IgD-negative memory B cell (primary cell): ENCODE data around the gene WNT10A. TPM values are rescaled to one million over a fixed set of nuclear protein-coding genes. Genes with fewer than 3 reads are reported as not detected.

Source experiments
- H3K27ac Mint-ChIP-seq, 3 donors: one replicate each; pipeline ENCODE4 v1.8.0; 2020 to 2022; ENCODE audit warnings: mild to moderate bottlenecking in 3 of 3, mixed read lengths in 3 of 3, moderate library complexity in 1 of 3
- H3K27me3 Mint-ChIP-seq: one replicate; pipeline ENCODE4 v1.8.0; 2021; ENCODE audit warnings: mixed read lengths
- H3K36me3 Mint-ChIP-seq: one replicate; pipeline ENCODE4 v1.8.0; 2020; ENCODE audit warnings: mild to moderate bottlenecking, mixed read lengths
- H3K4me1 Mint-ChIP-seq, 3 donors: one replicate each; pipeline ENCODE4 v1.8.0; 2020 to 2022; ENCODE audit warnings: mixed read lengths in 3 of 3, mild to moderate bottlenecking in 1 of 3
- H3K4me3 Mint-ChIP-seq, 4 donors: one replicate each; pipeline ENCODE4 v1.8.0; 2020 to 2022; ENCODE audit warnings: mild to moderate bottlenecking in 4 of 4, mixed read lengths in 4 of 4, moderate library complexity in 3 of 4
- H3K9me3 Mint-ChIP-seq, 3 donors: one replicate each; pipeline ENCODE4 v1.8.0; 2020 to 2021; ENCODE audit warnings: mixed read lengths in 3 of 3, mild to moderate bottlenecking in 1 of 3
- polyA plus RNA-seq: library from polyadenylated mRNA; unstranded; fragments of 300-500 nt; fragmentation: Illumina TruSeq; gene quantifications from one replicate; pipeline ENCODE4 v1.2.3, GENCODE V29; 2021

Gene WNT10A
- polyA plus RNA-seq, 1 donor from 2014 or later = 2.4 TPM

DNA sequence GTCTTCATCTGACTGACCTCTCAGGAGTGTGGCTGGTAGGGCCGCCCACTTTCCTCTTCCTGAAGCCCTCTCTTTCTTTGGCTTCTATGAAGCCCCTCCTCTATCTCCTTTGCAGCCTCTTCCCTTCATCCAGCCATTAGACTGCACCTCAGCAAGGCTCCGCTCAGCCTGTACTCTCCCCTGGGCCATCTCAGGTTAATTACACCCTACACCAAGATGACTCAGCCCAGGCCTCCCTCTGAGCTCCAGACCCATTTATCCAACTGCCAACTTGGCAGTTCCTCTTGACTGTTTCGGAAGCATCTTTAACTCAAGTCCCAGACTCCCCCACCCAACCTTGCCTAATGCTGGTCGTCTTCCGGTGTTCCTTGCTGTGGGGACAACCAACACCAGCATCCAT, 26.9 kb upstream of the WNT10A start:
- no peaks in the 10 kb centered on the region for H3K9me3 Mint-ChIP-seq
- peaks cover 53% of the 10 kb centered on the region for H3K27me3 Mint-ChIP-seq
- no peak overlapping the region for H3K4me3 Mint-ChIP-seq
- H3K27ac Mint-ChIP-seq = no peak overlapping the region
- no peaks in the 10 kb centered on the region for H3K4me1 Mint-ChIP-seq
- no peaks in the 10 kb centered on the region for H3K36me3 Mint-ChIP-seq

DNA sequence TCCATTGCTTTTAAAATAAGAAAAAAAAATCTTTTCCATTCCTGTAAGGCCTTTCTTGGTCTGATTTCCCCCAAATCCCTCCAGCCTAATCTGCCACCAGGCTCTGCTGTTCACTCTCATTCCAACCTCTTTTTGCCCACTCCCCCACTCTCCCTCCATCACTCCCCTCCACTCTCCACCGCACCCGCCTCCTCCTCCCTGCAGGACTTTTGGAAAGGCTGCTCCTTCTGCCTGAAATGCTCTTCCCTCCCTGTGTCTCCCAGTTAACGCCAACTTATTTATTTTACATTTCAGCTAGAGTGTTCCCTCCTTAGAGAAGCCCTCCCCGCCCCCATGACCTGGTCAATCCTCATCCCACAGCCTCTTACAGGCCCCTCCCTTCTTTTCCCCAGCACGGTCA, 25.8 kb upstream of the WNT10A start:
- Mint-ChIP-seq H3K4me3 (no peak overlapping the region), H3K4me1 (peaks cover 0 to 3% (median 2%) of the 10 kb centered on the region in 3 donors), H3K27me3 (peaks cover 58% of the 10 kb centered on the region), H3K27ac (no peak overlapping the region), H3K9me3 (no peaks in the 10 kb centered on the region), H3K36me3 (no peaks in the 10 kb centered on the region)

DNA sequence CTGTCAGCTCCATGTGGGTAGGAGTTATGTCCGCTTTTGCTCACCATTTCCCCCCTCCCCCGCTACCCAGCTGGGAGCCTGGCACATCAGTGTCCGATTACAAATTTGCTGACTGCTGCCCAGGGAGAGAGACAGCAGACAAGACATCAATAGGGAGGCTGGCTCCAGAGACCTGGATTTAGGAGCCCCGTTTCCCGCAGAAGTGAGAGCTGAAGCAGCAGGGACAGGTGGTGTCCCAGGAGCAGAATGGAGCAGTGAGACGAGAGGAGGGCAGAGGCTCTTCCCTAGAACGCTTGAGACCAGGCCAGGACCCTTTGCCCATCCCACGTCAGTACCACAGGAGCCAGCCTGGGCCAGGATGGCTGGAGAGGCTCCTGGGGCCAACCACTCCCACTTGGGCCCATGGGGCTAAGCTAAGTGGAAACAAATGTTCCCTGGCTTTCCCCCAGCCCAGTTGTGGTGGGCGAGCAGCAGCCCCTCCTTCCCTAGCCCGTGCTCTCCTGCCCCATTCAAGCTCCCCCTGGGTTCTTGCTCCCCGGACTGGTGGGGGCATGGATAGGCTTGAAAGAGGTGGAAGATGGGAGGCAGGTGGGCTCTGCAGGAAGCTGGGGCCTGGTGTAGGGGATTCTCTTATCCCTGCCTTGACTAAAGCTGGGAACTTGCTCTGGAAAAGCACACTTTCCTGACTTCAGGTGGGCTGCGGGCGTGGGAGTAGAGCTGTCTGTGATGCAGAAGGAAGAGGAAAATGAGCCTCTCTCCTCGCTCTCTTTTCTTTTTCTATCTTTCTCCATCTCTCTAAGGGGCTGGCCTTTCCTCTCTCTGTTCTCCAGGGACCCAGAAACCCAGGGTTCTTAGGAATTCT, 25.1 kb upstream of the WNT10A start:
- Mint-ChIP-seq H3K4me1 (peaks cover 4 to 6% (median 5%) of the 10 kb centered on the region in 3 donors), H3K27ac (peak overlapping the region in 1 of 3 donors; percentile 20), H3K9me3 (no peaks in the 10 kb centered on the region), H3K27me3 (peaks cover 63% of the 10 kb centered on the region), H3K4me3 (no peak overlapping the region), H3K36me3 (no peaks in the 10 kb centered on the region)

DNA sequence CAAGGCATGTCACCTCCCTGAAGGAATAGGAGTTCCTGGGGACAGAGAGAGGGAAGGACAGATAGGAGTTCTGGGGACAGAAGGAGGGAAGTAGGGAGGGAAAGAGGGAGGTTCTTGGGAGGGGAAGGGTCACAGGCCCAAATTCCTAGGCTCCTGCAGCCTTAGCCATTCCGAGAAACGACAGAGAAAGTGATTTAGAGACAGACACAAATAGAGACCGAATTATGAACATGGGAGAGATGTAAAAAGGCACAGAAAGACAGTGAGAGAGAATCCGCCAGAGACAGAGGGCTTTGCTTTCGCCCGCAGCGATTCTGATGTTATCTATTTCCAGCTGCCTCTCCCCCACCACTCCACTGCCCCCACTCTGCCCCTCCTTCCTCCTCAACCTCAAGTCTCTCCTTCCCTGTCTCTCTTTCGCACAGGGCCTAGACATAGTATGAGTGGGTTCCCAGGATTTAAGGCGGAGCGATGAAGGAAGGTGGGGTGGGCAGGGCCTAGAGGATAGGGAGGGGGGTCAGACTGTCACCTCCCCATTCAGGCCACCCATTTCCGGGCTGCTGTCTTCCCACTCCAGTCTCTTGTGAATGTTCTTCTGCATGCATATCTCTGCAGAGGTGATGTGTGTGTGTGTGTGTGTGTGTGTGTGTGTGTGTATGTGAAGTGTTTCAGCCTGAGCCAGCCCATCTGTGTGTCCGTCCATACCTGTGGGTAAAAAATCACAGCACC, 24.3 kb upstream of the WNT10A start:
- H3K9me3 Mint-ChIP-seq = no peaks in the 10 kb centered on the region
- H3K36me3 Mint-ChIP-seq = no peaks in the 10 kb centered on the region
- H3K4me3 Mint-ChIP-seq = no peak overlapping the region
- H3K27me3 Mint-ChIP-seq = peaks cover 68% of the 10 kb centered on the region
- peaks cover 5 to 11% (median 8%) of the 10 kb centered on the region in 3 donors for H3K4me1 Mint-ChIP-seq
- peak overlapping the region in 2 of 3 donors; percentile 20 to 25 for H3K27ac Mint-ChIP-seq

DNA sequence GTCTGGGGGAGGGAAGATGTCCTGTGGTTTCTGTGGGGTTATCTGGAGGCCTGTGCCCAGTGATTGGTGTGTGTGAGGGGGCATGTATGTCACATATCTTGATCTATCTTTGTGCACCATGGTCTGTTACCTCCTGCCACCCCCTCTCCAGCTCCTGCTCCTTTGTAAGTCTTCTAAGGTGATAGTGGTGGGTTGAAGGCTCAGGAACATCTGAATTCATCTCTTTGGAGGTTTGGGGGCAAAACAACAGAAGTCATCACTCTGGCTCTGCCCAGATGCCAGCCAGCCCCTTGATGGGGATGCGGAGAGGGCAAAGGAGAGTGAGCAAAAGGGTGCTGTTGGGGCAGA, 23.8 kb upstream of the WNT10A start:
- H3K27ac Mint-ChIP-seq = peak overlapping the region in 1 of 3 donors; percentile 25
- H3K9me3 Mint-ChIP-seq = no peaks in the 10 kb centered on the region
- H3K27me3 Mint-ChIP-seq = peaks cover 70% of the 10 kb centered on the region
- H3K4me1 Mint-ChIP-seq = peaks cover 8 to 11% (median 9%) of the 10 kb centered on the region in 3 donors
- H3K36me3 Mint-ChIP-seq = no peaks in the 10 kb centered on the region
- no peak overlapping the region for H3K4me3 Mint-ChIP-seq

DNA sequence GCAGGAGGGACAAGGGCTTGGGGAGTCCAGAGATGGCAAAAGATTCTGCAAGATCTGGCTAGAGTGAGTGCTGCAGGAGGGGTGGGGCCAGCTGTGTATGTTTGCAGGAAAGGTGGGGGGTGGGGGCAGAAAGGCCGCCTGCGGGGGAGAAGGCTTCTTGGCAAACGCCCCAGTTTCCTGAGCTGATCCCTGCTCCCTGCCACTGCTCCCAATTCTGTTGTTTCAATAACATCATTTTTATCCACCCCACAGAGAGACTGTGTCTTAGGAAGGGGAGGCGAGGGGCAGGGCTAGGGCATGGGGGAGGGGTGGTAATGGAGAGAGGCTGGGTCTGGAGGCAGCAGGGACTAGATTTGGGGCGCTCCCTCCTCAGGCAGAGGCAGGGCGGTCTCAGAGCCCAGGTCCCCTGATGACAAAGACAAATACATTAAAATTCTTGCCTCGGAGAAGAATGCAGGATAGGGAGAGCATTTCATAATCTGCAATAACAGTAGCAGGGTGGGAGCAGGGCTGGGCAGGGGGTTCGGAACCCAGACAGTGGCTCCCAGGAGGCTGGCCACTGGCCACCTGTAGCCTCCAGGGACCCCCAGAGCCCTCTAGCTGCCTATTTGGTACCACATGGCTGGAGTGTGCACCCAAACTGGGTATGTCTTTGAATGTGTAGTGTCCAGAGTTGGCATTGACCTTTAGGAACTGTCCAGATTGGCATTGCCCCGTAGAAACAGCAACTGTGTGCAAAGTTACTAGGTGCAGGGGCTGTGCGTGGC, 23.1 kb upstream of the WNT10A start:
- no peak overlapping the region for H3K4me3 Mint-ChIP-seq
- H3K4me1 Mint-ChIP-seq = peaks cover 8 to 11% (median 9%) of the 10 kb centered on the region in 3 donors
- no peaks in the 10 kb centered on the region for H3K9me3 Mint-ChIP-seq
- no peak overlapping the region for H3K27ac Mint-ChIP-seq
- peaks cover 72% of the 10 kb centered on the region for H3K27me3 Mint-ChIP-seq
- H3K36me3 Mint-ChIP-seq = no peaks in the 10 kb centered on the region

DNA sequence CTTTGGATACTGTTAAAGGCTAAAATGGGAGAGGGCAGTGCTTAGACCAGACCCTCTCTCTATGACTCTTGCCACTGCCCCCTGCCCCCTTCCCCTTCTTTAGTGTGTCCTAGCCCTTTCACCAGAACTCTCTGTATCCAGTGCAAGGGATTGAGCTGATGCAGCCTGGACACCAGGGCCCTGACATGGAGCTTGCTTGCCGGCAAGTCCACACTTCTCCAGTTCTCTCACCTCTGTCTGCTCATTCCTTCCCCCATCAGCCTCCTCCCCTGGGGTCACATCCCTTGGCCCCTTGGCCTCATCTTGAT, 22.6 kb upstream of the WNT10A start:
- H3K27ac Mint-ChIP-seq = no peak overlapping the region
- no peaks in the 10 kb centered on the region for H3K36me3 Mint-ChIP-seq
- H3K4me1 Mint-ChIP-seq = peaks cover 8 to 11% (median 9%) of the 10 kb centered on the region in 3 donors
- peak overlapping the region in 1 of 4 donors; percentile 74 for H3K4me3 Mint-ChIP-seq
- no peaks in the 10 kb centered on the region for H3K9me3 Mint-ChIP-seq
- H3K27me3 Mint-ChIP-seq = peaks cover 72% of the 10 kb centered on the region

DNA sequence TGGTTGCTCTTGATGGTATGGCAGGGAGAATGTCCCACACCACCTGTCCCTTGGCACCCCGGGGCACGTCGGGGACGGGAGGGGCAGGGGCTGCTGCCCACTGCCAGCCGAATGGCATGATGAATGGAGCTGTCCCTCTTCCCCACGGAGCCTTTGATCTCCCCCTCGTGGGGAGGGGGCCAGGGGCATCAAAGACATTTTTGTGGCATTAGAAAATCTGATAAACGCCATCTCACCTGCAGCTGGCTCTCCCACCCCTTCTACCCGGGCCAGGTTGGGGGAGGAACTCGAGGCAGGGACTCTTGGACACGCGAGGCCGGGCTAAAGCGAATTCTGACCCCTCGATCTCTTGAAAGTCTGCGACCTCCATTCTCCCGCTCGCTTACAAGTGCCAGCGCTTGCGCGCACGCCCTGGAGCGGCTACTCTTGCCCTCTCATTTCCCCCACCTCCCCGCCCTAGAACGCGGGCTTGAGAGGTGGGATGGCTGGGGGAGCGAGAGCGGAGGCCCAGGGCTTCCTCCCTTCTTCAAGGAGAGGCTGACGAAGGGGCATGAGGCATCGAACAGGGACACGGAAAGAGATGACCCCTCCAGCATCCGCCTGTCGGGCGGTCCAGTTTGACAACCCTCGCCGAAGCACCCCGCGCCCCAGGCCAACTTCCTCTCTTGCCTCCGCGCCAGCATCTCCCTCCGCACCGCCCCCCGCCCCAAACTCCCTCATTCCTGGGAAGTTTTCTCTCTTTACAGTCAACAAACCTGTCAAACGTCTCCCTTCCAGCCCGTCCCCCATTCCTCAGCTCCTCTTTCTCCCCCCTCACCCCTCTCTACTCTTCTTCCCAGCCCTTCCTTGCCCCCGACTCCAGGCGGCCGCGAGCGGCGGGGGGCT, 21.7 kb upstream of the WNT10A start:
- Mint-ChIP-seq H3K4me1 (peaks cover 8 to 11% (median 9%) of the 10 kb centered on the region in 3 donors), H3K27me3 (peaks cover 70% of the 10 kb centered on the region), H3K27ac (no peak overlapping the region), H3K36me3 (no peaks in the 10 kb centered on the region), H3K9me3 (no peaks in the 10 kb centered on the region), H3K4me3 (peak overlapping the region; percentile 57 to 84 (median 72))

DNA sequence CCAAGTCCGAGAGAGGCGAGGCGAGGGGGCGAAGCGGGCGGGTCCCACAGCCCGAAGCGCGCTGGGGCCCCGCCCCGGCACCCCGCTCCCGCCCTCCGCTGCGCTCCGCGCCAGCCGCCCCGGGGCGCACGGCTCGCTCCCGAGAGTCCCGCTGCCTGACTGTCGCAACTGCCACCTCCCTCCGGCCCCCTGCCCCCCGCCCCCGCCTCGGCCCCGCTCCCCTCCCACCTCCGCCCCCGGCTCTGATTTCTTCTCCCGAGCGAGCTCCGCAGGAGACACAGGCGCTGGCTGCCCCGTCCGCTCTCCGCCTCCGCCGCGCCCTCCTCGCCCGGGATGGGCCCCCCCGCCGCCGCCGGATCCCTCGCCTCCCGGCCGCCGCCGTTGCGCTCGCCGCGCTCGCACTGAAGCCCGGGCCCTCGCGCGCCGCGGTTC, 21.1 kb upstream of the WNT10A start, which contains the start of gene WNT6:
WNT6 (plus strand) TSS at position 250 of the 432 bp plus-strand sequence. CDS start 233 bp downstream, outside the sequence.
- Mint-ChIP-seq H3K27ac (no peak within 1 kb of the TSS), H3K4me3 (peak within 1 kb of the TSS; percentile 61 to 84 (median 73)), H3K9me3 (no peaks in the 10 kb centered on the region), H3K27me3 (peaks cover 67% of the 10 kb centered on the region), H3K4me1 (peaks cover 8 to 11% (median 9%) of the 10 kb centered on the region in 3 donors), H3K36me3 (no peaks in the 10 kb centered on the region)

DNA sequence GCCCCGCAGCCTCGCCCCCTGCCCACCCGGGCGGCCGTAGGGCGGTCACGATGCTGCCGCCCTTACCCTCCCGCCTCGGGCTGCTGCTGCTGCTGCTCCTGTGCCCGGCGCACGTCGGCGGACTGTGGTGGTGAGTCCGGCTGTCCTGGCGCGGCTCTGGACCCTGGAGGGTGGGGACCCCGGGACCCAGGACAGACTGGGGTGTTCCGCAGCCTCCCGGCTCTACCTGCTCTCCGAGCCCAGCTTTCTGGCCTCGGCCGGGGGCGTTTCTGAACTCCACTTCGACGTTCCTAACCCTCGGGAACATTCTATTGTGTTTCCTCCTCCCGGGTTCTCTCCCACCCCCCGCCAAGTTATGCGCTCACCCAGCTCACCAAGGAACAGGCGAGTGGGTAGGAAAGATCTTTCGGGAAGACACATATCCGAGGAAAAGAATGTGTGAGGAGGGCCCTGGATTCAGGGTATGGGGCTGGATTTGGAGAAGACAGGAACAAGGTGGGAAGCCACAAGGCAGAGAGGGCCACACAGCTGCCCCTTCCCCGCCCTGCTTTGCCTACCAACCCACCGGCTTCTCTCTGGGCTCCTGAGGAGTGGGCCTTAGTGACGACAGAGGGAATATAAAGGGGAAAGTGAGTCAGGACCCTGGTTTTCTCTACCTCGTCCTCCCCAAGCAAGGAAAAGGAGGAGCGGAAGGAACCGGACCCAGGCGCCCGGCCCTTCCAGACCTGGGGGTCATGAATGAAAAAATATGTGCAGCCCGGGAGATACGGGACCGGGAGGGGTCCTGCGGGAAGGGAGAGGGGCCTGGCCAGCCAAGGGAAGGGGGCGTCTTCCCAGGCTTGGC, 20.4 kb upstream of the WNT10A start:
- H3K36me3 Mint-ChIP-seq = no peaks in the 10 kb centered on the region
- no peak overlapping the region for H3K27ac Mint-ChIP-seq
- peaks cover 65% of the 10 kb centered on the region for H3K27me3 Mint-ChIP-seq

DNA sequence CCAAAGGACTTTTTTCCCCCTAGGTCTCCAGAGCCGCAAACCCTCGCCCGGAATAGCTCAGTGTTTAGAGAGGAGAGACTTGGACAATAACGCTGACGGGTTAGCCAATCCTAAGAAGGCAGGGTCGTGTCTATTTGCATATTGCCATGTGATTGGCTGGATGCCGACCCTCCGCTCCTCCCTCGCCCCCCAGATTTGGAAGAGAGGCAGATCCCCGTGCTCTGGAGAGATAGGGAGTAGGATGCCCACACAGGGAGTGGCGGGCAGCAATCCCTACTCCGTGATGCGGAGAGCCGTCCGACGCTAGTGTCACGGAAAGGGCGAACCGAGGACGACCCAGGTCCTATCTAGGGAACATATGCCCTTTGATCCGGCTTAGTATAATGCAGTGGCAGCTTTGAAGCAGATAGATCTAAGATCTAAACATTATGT, 19.7 kb upstream of the WNT10A start:
- Mint-ChIP-seq H3K27ac (no peak overlapping the region), H3K27me3 (peaks cover 63% of the 10 kb centered on the region), H3K4me3 (peak overlapping the region in 3 of 4 donors; percentile 41 to 70 (median 64)), H3K9me3 (no peaks in the 10 kb centered on the region), H3K36me3 (no peaks in the 10 kb centered on the region), H3K4me1 (peaks cover 8 to 11% (median 9%) of the 10 kb centered on the region in 3 donors)

More for the DNA sequence above, 20.4 kb upstream of the WNT10A start:
- H3K4me1 Mint-ChIP-seq = peaks cover 8 to 11% (median 9%) of the 10 kb centered on the region in 3 donors
- H3K4me3 Mint-ChIP-seq = peak overlapping the region; percentile 54 to 79 (median 70)
- no peaks in the 10 kb centered on the region for H3K9me3 Mint-ChIP-seq

DNA sequence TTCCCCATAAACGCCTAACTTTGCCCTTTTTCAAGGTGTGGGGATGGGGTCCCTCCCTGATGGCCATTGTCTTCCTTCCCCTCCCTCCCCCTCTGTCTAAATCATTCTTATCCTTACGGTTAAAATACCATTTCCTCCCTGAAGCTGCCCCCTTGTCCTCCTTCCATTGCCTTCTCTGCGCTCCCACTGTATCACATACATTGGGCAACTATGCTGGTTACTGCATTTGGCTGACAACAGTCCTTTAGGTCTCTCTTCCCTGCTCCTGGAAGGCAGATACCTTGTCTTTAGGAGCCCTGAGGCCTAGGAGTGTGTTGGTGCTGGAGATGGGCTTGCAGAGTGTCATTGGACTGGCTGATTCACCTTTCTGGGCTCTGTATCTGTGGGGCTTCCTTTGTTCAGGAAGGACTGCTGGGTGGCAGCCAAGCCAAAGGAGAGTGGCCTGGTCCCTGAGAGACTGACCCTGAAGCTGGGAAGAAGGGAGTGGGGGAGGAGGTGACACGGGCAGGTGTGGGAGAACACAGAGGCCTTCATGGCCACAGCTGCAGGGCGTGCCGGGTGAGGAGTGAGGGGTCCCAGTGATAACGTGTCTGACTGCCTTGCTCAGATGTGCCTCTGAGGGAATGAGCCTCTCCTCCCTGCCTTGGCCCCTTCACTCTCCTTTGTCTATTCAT, 18.9 kb upstream of the WNT10A start:
- peak overlapping the region in 1 of 4 donors; percentile 9 for H3K4me3 Mint-ChIP-seq
- H3K27me3 Mint-ChIP-seq = peaks cover 63% of the 10 kb centered on the region
- peaks cover 8 to 12% (median 11%) of the 10 kb centered on the region in 3 donors for H3K4me1 Mint-ChIP-seq
- H3K9me3 Mint-ChIP-seq = no peaks in the 10 kb centered on the region
- no peaks in the 10 kb centered on the region for H3K36me3 Mint-ChIP-seq
- H3K27ac Mint-ChIP-seq = no peak overlapping the region

DNA sequence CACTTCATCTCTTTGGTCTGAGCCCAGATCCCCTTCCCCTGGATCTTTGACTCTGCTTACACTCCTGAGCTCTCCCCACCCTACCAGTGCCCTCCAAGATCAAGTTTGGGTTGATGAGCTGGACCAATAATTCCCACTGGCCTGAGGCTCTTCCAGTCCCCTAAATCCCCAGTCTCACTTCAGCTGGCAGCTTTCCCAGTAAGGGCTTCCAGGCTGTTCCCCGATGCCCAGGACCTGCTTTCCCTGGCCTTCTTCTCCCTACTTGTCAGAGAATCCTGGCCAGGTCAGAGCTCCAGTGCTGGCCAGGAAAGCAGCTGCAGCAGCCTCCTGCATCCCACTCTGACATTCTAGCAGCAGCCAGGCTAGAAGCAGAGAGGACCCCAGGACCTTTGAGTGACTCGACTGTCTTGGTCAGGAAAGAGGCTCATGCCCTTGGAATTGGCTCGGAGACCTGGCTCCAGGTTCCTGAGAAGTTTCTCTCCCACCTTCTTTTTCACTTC, 17.6 kb upstream of the WNT10A start:
- no peaks in the 10 kb centered on the region for H3K9me3 Mint-ChIP-seq
- peaks cover 3% of the 10 kb centered on the region for H3K36me3 Mint-ChIP-seq
- H3K27ac Mint-ChIP-seq = no peak overlapping the region

More for the DNA sequence above, 17.6 kb upstream of the WNT10A start:
- Mint-ChIP-seq H3K4me3 (no peak overlapping the region), H3K4me1 (peaks cover 8 to 12% (median 11%) of the 10 kb centered on the region in 3 donors), H3K27me3 (peaks cover 55% of the 10 kb centered on the region)
